Pancreas (tissue), 10 donors: ENCODE measurements around the gene TOB1. TPM values are rescaled to one million over a fixed set of nuclear protein-coding genes. Genes with fewer than 3 reads are reported as not detected.
A peak's percentile ranks its signal among the peaks of the same experiment; 100 is the strongest.

Experiments
- ATAC-seq, 4 donors: fragments of 200-7000 bp; cut with Tn5 transposase; one replicate each; pipeline versions ENCODE4 v1.8.0 to v1.9.1; 2020; ENCODE audit warnings: mild to moderate bottlenecking in 4 of 4, moderate library complexity in 4 of 4
- DNase-seq, 6 donors: peaks; one replicate each; pipeline ENCODE4 v3.0.0-alpha.2; 2020
- FAIRE-seq: peaks from 2 replicates; lab custom pipeline; 2012; peaks lifted over from hg19 to GRCh38; lab: Jason Lieb, UNC
- H3K27ac ChIP-seq, 4 donors: fragments of 200-600 bp; sonication (generic); 1 replicate in 3 of 4; 2 replicates in 1 of 4; pipeline versions ENCODE4 v1.5.0 to v1.8.0; 2020
- H3K27me3 ChIP-seq, 4 donors: fragments of 200-600 bp; one replicate each; pipeline ENCODE4 v1.8.0; 2021
- H3K36me3 ChIP-seq, 3 donors: fragments of 200-600 bp; sonication (generic) in 1 of 3; one replicate each; pipeline versions ENCODE4 v1.5.0 to v1.8.0; 2020 to 2021
- H3K4me1 ChIP-seq, 3 donors: fragments of 200-600 bp; one replicate each; pipeline ENCODE4 v1.8.0; 2021
- H3K4me3 ChIP-seq, 4 donors: fragments of 200-600 bp; sonication (generic) in 2 of 4; one replicate each; pipeline versions ENCODE4 v1.5.0 to v1.8.0; 2020 to 2021
- H3K9me3 ChIP-seq, 4 donors: fragments of 200-600 bp; one replicate each; pipeline ENCODE4 v1.8.0; 2021
- WGBS, 2 donors: extraction: QIAGEN DNeasy Blood & Tissue Kit; methylation state at CpG; one replicate each; pipeline ENCODE4 v1.1.7; 2013; 5-methylcytosine and 5-hydroxymethylcytosine counted together
- intact Hi-C, 3 donors: fragments of 100-400 bp; cut with DNase I; formaldehyde crosslinking; loops; one replicate each; pipeline versions ENCODE4 v1.11.1 to v1.14.2; 2022
- polyA plus RNA-seq, 2 donors: library from polyadenylated mRNA; stranded (reverse); fragments of 200-250 nt; gene quantifications; one replicate each; pipeline ENCODE4 v1.2.3, GENCODE V29; 2013
- total RNA-seq, 6 donors: library from RNA; stranded (reverse); fragmentation: NEBNext Ultra II Directional in 4 of 6; extraction: Animal tissue kit (Norgen Biotek cat#: 25700) in 4 of 6; gene quantifications; one replicate each; pipeline versions ENCODE4 v1.2.1 to v1.2.4, GENCODE V29; 2021 to 2023
- TF ChIP-seq, protein P1 (sequence below), 4 donors: fragments of 200-600 bp; sonication (generic) in 3 of 4; IDR thresholded peaks; one replicate each; pipeline versions ENCODE4 v1.5.0 to v1.8.0; 2021; ENCODE audit warnings: antibody characterized with exemption in 4 of 4
- donor health status: healthy with polysubstance abuse.
- donor health status: DM: no; HTN: no; CAD: no; lungs with moderate emphysema.
- donor health status: DM: no; HTN: no; CAD: no.
- donor health status: control.
- donor health status: control.
- donor health status: Bipolar disorder and iron deficiency.
- donor health status: DM: yes; HTN: yes; CAD: no.
- donor health status: DM: no; HTN: no; CAD: no.
- donor health status: DM: no; HTN: no; CAD: no.
- donor health status: DM: yes; HTN: yes; CAD: no.

TOB1 gene
- 100 to 1,000 TPM in 3 of 6 donors, 10 to 100 TPM in 3; 65.9 to 157 (median 99.0) TPM for total RNA-seq
- 10 to 100 TPM; 33.1 to 45.8 TPM for polyA plus RNA-seq

DNA sequence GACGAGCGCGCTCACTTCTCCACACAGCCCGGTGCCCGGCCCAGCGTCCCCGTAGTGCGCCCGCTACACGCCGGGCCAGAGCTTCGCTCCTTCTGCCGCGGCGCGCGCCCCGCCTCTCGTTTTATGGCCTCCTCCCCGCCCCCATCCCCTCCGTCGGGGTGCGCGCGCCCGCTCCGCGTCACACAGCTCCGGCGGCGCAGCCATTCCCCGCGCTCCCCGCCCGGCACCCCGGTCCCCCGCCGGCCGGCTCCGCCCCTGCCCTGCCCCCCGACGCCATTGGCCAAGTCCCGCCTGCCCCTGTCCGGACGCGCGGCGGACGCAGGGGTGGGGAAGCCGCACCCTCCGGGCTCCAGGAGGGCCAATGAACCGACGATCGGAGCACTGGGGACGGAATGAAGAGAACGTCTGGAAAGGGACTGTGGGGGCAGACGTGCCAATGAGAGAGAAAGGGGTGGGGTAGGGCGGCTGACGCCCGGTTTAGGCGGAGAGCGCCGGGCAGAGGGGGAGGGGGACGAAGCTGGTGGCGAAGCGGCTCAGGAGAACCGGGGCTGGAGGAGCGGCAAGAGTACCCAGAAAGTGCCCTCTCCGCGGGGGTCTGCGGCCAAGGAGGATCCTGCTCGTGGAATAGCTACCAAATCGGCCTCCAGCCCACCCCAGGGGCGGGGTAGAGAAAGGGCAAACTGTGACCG, at the start of gene TOB1:
Gene TOB1 (minus strand): TSS at position 94 of the 689 bp plus-strand sequence. CDS start 2,337 bp downstream, outside the sequence.
- Histone ChIP-seq H3K9me3 (no peaks in the 10 kb centered on the region), H3K27me3 (no peaks in the 10 kb centered on the region), H3K4me3 (peak within 1 kb of the TSS; percentile 87 to 99 (median 96)), H3K4me1 (peaks cover 12 to 32% (median 13%) of the 10 kb centered on the region in 3 donors), H3K27ac (peak within 1 kb of the TSS; percentile 99 to 100 (median 100)), H3K36me3 (peaks cover 0 to 22% (median 13%) of the 10 kb centered on the region in 3 donors)
- FAIRE-seq (no peak), ATAC-seq (peak; percentile 72 to 81 (median 76)), DNase-seq (peak; percentile 98 to 100 (median 99))
- TF ChIP-seq, protein P1, sequence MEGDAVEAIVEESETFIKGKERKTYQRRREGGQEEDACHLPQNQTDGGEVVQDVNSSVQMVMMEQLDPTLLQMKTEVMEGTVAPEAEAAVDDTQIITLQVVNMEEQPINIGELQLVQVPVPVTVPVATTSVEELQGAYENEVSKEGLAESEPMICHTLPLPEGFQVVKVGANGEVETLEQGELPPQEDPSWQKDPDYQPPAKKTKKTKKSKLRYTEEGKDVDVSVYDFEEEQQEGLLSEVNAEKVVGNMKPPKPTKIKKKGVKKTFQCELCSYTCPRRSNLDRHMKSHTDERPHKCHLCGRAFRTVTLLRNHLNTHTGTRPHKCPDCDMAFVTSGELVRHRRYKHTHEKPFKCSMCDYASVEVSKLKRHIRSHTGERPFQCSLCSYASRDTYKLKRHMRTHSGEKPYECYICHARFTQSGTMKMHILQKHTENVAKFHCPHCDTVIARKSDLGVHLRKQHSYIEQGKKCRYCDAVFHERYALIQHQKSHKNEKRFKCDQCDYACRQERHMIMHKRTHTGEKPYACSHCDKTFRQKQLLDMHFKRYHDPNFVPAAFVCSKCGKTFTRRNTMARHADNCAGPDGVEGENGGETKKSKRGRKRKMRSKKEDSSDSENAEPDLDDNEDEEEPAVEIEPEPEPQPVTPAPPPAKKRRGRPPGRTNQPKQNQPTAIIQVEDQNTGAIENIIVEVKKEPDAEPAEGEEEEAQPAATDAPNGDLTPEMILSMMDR (IDR thresholded peaks at IDR 0.05), result no peak
- intact Hi-C loops, result loop anchor here in 2 of 3 donors (5.0 to 10.0 kb wide), 2 partner anchors 36 to 48 kb away; no protein-coding TSS in a partner anchor
- 1 to 2% methylated on average over 63 to 75 of the region's 75 CpGs for WGBS, 2 donors

GRCh38 chr17:50914505-50915063, 48.4 kb upstream of the TOB1 start:
- no peaks in the 10 kb centered on the region for H3K9me3 ChIP-seq
- intact Hi-C loops, result loop anchor here in 1 of 3 donors (10.0 kb wide), 1 partner anchor 50 kb away; the partner anchor contains the start of gene TOB1
- H3K4me1 ChIP-seq, result peaks cover 67 to 73% (median 70%) of the 10 kb centered on the region in 3 donors
- ATAC-seq (peak; percentile 2 to 27 (median 16)), FAIRE-seq (no peak), DNase-seq (no peak)
- H3K27ac ChIP-seq, result peak overlapping the region; percentile 74 to 90 (median 88)
- 62 to 63% methylated on average over 11 of the region's 11 CpGs for WGBS, 2 donors
- H3K36me3 ChIP-seq, result no peaks in the 10 kb centered on the region
- H3K4me3 ChIP-seq, result no peak overlapping the region
- TF ChIP-seq, protein P1 (IDR thresholded peaks at IDR 0.05), result no peak
- no peaks in the 10 kb centered on the region for H3K27me3 ChIP-seq

DNA sequence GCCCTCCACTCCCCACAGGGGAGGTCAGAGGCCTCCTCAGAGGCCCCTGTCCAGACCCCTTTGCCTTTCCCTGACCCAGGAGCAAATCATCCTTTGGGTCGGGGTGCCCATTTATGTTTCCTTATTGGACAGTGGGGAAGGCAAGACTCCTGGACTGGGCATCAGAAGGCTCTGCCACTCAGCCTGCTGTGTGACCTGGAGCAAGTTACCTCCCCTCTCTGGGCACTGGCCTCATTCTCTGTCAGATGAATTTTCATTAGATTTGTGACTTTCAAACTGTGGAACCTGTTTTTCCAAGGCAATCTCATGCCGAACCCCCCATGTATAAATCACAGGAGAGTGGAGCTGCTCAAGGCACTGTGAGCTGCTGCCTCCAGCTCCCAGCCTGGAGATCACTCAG, 47.0 kb upstream of the TOB1 start:
- no peak for ATAC-seq
- FAIRE-seq, result no peak
- intact Hi-C loops, result loop anchor here in 1 of 3 donors (10.0 kb wide), 1 partner anchor 48 kb away; the partner anchor contains the start of gene TOB1
- Histone ChIP-seq H3K36me3 (no peaks in the 10 kb centered on the region), H3K9me3 (no peaks in the 10 kb centered on the region), H3K27me3 (no peaks in the 10 kb centered on the region), H3K4me3 (no peak overlapping the region), H3K4me1 (peaks cover 63 to 74% (median 69%) of the 10 kb centered on the region in 3 donors), H3K27ac (peak overlapping the region in 1 of 4 donors; percentile 90)
- WGBS, 2 donors, result 71 to 80% methylated on average over 2 of the region's 2 CpGs
- TF ChIP-seq, protein P1 (IDR thresholded peaks at IDR 0.05), result no peak
- DNase-seq, result no peak

DNA sequence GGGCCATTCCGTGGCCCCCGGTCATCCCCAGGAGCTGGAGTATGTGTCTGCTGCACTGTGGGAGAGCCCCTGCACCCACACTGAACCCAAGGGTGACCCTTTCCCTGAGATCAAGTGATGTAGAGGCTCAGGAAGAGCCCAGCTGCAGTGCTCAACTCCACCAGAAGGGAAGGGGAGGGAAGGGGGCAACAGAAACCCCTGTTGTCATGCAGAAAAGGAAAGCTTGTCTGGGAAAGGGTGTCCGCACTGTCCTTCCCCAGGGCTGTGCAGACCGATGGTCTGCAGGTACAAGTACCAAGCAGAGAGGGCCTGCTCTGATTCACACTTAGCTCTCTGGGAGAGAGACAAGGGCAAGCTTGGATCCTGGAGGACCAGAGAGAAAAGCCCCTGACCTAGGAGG, 45.7 kb upstream of the TOB1 start:
- FAIRE-seq (no peak), DNase-seq (no peak), ATAC-seq (no peak)
- Histone ChIP-seq H3K9me3 (no peaks in the 10 kb centered on the region), H3K27ac (peak overlapping the region in 2 of 4 donors; percentile 30 to 97), H3K36me3 (no peaks in the 10 kb centered on the region), H3K4me1 (peaks cover 64 to 71% (median 68%) of the 10 kb centered on the region in 3 donors), H3K27me3 (no peaks in the 10 kb centered on the region), H3K4me3 (no peak overlapping the region)
- TF ChIP-seq, protein P1 (IDR thresholded peaks at IDR 0.05), result no peak
- intact Hi-C loops, result loop anchor here in 1 of 3 donors (10.0 kb wide), 1 partner anchor 47 kb away; the partner anchor contains the start of gene TOB1
- WGBS, 2 donors, result 80 to 84% methylated on average over 4 of the region's 4 CpGs
